K562 (cell line): ENCODE measurements around the gene PRKCB. TPM values are rescaled to one million over a fixed set of nuclear protein-coding genes. Genes with fewer than 3 reads are reported as not detected.

Source experiments
- EP400 ChIP-seq: fragments of 450-650 bp; IDR thresholded peaks from 2 replicates; pipeline ENCODE4 v1.6.1; 2017; ENCODE audit warnings: antibody characterized with exemption, mild to moderate bottlenecking, moderate library complexity
- MAZ ChIP-seq, 2 experiments: fragments of 450-650 bp in 1 of 2; sonication (generic) in 1 of 2; formaldehyde crosslinking; IDR thresholded peaks in 1 of 2; conservative IDR thresholded peaks in 1 of 2; 2 replicates each; pipeline versions ENCODE4 v1.4.0 to v1.5.0; 2020; ENCODE audit warnings: mild to moderate bottlenecking in 1 of 2, missing genetic modification reagents in 1 of 2
- MYNN ChIP-seq, 2 experiments: sonication (generic); formaldehyde crosslinking in 1 of 2; IDR thresholded peaks; 2 replicates each; pipeline versions ENCODE4 v1.5.0 to v1.6.1; 2016 to 2020; ENCODE audit warnings: antibody characterized with exemption in 1 of 2, missing genetic modification reagents in 1 of 2
- NFIC ChIP-seq: fragments of 450-650 bp; IDR thresholded peaks from 2 replicates; pipeline ENCODE4 v1.6.1; 2017; ENCODE audit warnings: mild to moderate bottlenecking, inconsistent platforms
- NFIX ChIP-seq: fragments of 250-450 bp; sonication (Bioruptor Pico); IDR thresholded peaks from 2 replicates; pipeline ENCODE4 v1.4.0; 2020; ENCODE audit warnings: low read depth, mild to moderate bottlenecking, moderate library complexity
- PHF20 ChIP-seq: fragments of 450-650 bp; IDR thresholded peaks from 2 replicates; pipeline ENCODE4 v1.6.1; 2018; ENCODE audit not compliant: partially characterized antibody
- PHF8 ChIP-seq: fragments of 200-600 bp; sonication (generic); IDR thresholded peaks from 2 replicates; pipeline ENCODE4 v1.6.1; 2012; ENCODE audit warnings: mixed run types, mild to moderate bottlenecking, inconsistent platforms, low read length, moderate library complexity, borderline replicate concordance
- POLR2A ChIP-seq: fragments of 450-650 bp; conservative IDR thresholded peaks from 2 replicates; pipeline ENCODE4 v1.6.1; 2016
- RNF2 ChIP-seq: sonication (generic); IDR thresholded peaks from 2 replicates; pipeline ENCODE4 v1.6.1; 2016
- SAP30 ChIP-seq: fragments of 200-600 bp; sonication (generic); IDR thresholded peaks from 2 replicates; pipeline ENCODE4 v1.6.1; 2012; ENCODE audit warnings: borderline replicate concordance, low read depth, mild to moderate bottlenecking, moderate library complexity, low read length, control low read depth, inconsistent platforms; ENCODE audit not compliant: insufficient read depth, poor library complexity, severe bottlenecking
- SMC3 ChIP-seq: conservative IDR thresholded peaks from 2 replicates; pipeline ENCODE4 v1.6.1; 2011; ENCODE audit warnings: low read depth, low read length, improper control_type of control experiment; ENCODE audit not compliant: insufficient read depth
- SPI1 ChIP-seq: IDR thresholded peaks from 2 replicates; pipeline ENCODE4 v1.6.1; 2011; ENCODE audit warnings: low read depth, low read length, control low read depth, borderline replicate concordance
- ZEB2 ChIP-seq: fragments of 450-650 bp; IDR thresholded peaks from 2 replicates; pipeline ENCODE4 v1.6.1; 2016
- ZNF583 ChIP-seq: fragments of 250-450 bp; sonication (Bioruptor Pico); IDR thresholded peaks from 2 replicates; pipeline ENCODE4 v1.4.0; 2020
- polyA plus RNA-seq, 8 experiments: library from polyadenylated mRNA; depleted of rRNA in 4 of 8; stranded (reverse) in 5 of 8; unstranded in 3 of 8; fragments of >200 nt; fragmentation: Nextera tagmentation in 2 of 8; fragmentation: Illumina TruSeq in 1 of 8; extraction: Ambion mirVana in 2 of 8; extraction: Trizol in 1 of 8; gene quantifications; 2 replicates each; pipeline versions ENCODE4 v1.2.1 to v1.2.3, GENCODE V29; 2011 to 2014; ENCODE audit warnings: inconsistent platforms in 1 of 8, missing spikeins in 1 of 8
- total RNA-seq, 7 experiments: library from RNA; depleted of rRNA in 6 of 7; stranded (reverse); fragments of >200 nt in 6 of 7; fragmentation: Illumina TruSeq in 2 of 7; extraction: Trizol in 2 of 7; gene quantifications; 2 replicates each; pipeline versions ENCODE4 v1.2.1 to v1.2.3, GENCODE V29; 2011 to 2021; ENCODE audit warnings: low replicate concordance in 1 of 7
- TF ChIP-seq, protein P1 (sequence below): sonication (generic); formaldehyde crosslinking; IDR thresholded peaks from 2 replicates; pipeline ENCODE4 v1.8.0; 2022; ENCODE audit warnings: mild to moderate bottlenecking, missing genetic modification reagents
- TF ChIP-seq, protein P2 (sequence below): fragments of 250-450 bp; sonication (Bioruptor Pico); IDR thresholded peaks from 2 replicates; pipeline ENCODE4 v1.4.0; 2020

The PRKCB gene
- total and polyA plus RNA-seq, 9 of the 15 experiments (the other 6 are each of a cell fraction or from before 2014, with no cell fraction given), result 49.9 to 276 (median 148) TPM

DNA sequence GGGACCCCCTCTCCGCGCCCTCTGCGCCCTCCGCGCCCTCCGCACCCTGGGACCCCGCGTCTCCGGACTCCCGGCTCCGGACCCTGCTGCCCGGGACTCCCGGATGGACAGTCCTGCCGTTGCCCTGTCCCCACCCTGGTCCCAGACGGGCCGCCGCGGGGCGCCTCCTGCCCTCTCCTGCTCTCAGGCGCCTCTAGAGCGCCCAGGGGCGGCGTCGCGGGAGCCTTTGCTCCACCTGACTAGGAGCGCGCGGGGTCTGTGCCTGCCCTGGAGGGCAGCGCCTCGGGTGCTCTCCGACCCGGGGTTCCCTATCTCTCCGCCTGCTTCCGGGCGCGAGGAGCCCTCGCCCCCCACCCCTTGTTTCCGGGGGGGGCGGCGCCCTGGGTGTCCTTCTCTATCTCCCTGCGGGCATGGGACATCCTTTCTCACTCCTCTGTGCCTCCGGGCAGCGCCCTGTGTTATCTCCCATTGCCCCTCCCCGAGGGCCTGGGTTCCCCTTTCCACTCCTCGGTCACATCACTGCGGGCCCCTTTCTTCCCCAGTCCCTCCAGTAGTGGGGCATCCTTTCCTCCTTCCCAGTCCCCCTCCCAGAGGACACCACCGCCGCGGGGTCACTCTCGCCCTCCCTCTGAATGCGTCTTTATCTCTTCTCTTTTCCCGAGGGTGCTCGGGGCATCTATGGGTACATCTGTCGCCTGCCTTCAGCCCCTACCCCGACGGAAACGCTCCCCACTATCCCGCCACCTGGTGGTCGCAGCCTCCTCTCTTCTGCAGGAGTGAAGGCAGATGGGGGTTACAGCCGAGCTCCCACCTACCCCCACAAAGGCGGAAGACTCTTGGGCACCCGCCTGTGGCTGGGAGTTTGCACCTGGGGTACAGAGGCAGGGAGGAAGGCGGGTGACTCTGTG lies 875 bp downstream of the PRKCB start (continued):
- TF ChIP-seq SMC3, result peak; percentile 58; the same call in 1 of the 2 replicates
- no peak for TF ChIP-seq NFIX (CRISPR knock-in tag)
- TF ChIP-seq RNF2, result 0 out of 2 replicates have a peak, but pooled peaks have one; percentile 42
- TF ChIP-seq SPI1, result peak; percentile 69
- TF ChIP-seq MAZ (CRISPR knock-in tag; conservative IDR thresholded peaks at IDR 0.05 in 1 of 2, IDR thresholded peaks at IDR 0.05 in 1 of 2), result peak; percentile 35 to 68; a peak in 1 of 4 replicates
- TF ChIP-seq MYNN (IDR thresholded peaks at IDR 0.05), result peak; percentile 80
- no peak for TF ChIP-seq MYNN (CRISPR knock-in tag; IDR thresholded peaks at IDR 0.05)
- peak; percentile 14 for TF ChIP-seq PHF20
- TF ChIP-seq, protein P1, sequence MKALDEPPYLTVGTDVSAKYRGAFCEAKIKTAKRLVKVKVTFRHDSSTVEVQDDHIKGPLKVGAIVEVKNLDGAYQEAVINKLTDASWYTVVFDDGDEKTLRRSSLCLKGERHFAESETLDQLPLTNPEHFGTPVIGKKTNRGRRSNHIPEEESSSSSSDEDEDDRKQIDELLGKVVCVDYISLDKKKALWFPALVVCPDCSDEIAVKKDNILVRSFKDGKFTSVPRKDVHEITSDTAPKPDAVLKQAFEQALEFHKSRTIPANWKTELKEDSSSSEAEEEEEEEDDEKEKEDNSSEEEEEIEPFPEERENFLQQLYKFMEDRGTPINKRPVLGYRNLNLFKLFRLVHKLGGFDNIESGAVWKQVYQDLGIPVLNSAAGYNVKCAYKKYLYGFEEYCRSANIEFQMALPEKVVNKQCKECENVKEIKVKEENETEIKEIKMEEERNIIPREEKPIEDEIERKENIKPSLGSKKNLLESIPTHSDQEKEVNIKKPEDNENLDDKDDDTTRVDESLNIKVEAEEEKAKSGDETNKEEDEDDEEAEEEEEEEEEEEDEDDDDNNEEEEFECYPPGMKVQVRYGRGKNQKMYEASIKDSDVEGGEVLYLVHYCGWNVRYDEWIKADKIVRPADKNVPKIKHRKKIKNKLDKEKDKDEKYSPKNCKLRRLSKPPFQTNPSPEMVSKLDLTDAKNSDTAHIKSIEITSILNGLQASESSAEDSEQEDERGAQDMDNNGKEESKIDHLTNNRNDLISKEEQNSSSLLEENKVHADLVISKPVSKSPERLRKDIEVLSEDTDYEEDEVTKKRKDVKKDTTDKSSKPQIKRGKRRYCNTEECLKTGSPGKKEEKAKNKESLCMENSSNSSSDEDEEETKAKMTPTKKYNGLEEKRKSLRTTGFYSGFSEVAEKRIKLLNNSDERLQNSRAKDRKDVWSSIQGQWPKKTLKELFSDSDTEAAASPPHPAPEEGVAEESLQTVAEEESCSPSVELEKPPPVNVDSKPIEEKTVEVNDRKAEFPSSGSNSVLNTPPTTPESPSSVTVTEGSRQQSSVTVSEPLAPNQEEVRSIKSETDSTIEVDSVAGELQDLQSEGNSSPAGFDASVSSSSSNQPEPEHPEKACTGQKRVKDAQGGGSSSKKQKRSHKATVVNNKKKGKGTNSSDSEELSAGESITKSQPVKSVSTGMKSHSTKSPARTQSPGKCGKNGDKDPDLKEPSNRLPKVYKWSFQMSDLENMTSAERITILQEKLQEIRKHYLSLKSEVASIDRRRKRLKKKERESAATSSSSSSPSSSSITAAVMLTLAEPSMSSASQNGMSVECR (CRISPR knock-in tag), result peak; percentile 37; the same call in 1 of the 2 replicates
- TF ChIP-seq SAP30, result peak; percentile 26
- no peak for TF ChIP-seq ZNF583 (CRISPR knock-in tag)
- TF ChIP-seq, protein P2, sequence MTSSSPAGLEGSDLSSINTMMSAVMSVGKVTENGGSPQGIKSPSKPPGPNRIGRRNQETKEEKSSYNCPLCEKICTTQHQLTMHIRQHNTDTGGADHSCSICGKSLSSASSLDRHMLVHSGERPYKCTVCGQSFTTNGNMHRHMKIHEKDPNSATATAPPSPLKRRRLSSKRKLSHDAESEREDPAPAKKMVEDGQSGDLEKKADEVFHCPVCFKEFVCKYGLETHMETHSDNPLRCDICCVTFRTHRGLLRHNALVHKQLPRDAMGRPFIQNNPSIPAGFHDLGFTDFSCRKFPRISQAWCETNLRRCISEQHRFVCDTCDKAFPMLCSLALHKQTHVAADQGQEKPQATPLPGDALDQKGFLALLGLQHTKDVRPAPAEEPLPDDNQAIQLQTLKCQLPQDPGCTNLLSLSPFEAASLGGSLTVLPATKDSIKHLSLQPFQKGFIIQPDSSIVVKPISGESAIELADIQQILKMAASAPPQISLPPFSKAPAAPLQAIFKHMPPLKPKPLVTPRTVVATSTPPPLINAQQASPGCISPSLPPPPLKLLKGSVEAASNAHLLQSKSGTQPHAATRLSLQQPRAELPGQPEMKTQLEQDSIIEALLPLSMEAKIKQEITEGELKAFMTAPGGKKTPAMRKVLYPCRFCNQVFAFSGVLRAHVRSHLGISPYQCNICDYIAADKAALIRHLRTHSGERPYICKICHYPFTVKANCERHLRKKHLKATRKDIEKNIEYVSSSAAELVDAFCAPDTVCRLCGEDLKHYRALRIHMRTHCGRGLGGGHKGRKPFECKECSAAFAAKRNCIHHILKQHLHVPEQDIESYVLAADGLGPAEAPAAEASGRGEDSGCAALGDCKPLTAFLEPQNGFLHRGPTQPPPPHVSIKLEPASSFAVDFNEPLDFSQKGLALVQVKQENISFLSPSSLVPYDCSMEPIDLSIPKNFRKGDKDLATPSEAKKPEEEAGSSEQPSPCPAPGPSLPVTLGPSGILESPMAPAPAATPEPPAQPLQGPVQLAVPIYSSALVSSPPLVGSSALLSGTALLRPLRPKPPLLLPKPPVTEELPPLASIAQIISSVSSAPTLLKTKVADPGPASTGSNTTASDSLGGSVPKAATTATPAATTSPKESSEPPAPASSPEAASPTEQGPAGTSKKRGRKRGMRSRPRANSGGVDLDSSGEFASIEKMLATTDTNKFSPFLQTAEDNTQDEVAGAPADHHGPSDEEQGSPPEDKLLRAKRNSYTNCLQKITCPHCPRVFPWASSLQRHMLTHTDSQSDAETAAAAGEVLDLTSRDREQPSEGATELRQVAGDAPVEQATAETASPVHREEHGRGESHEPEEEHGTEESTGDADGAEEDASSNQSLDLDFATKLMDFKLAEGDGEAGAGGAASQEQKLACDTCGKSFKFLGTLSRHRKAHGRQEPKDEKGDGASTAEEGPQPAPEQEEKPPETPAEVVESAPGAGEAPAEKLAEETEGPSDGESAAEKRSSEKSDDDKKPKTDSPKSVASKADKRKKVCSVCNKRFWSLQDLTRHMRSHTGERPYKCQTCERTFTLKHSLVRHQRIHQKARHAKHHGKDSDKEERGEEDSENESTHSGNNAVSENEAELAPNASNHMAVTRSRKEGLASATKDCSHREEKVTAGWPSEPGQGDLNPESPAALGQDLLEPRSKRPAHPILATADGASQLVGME, result 0 out of 2 replicates have a peak, but pooled peaks have one; percentile 17
- peak; percentile 39; the same call in 1 of the 2 replicates for TF ChIP-seq EP400
- peak; percentile 56 for TF ChIP-seq POLR2A
- TF ChIP-seq NFIC, result peak; percentile 41; the same call in 1 of the 2 replicates
- peak; percentile 8; the same call in 1 of the 2 replicates for TF ChIP-seq PHF8
- TF ChIP-seq ZEB2, result no peak
